Central memory CD4-positive, alpha-beta T cell (primary cell): ENCODE measurements around the gene GLO1.

Experiments used
- DNase-seq: peaks from one replicate; pipeline ENCODE4 v3.0.0; 2022
- total RNA-seq, 3 experiments: gene quantifications; one replicate each; lab custom pipeline; 2026; lab: John Stamatoyannopoulos, UW

The GLO1 gene
- total RNA-seq = 27.6 to 150 (median 82.7) reads per million in 3 experiments

DNA sequence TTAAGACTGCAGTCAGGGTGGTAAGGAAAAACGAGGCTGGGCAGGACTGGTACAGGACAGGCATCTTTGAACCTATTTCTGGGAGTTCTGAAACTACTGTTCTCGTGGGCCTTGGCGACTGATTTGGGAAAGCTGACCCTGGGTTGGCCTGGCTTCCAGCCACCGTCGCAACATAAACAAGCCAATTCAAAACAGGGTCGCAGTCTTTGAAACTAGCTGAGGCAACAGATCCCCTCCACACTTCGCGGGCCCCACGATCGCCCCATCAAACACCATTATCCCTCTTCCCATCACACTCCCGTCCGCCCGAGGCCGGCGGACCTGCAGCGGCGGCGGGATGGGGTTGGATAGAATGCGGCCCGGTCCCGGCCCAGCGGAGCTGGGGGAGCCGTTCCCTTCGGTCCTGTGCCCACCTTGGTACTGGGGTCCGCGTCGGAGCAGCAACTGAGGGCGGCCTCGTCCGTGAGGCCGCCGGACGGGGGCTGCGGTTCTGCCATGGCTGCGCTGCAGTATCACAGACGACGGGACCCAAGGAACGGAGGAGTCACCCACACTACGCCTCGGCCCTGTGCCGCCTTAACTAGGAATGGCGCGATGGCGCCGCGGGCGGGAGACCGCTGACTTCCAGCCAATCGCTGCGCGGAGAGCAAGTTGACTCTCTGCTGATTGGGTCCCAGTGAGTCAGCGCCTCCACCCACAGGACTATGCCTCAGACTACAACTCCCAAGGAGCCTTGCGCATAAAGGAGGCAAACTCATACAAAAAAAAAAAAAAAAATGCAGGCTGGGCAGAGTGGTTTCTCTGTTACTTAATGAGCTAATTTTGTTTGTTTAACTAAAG, at the start of gene GLO1:
GLO1 (minus strand) TSS at position 588 of the 840 bp plus-strand sequence; CDS start at position 497, 91 bp downstream.
- DNase-seq = peak; percentile 94

GRCh38 chr6:38750968-38751615, 48.1 kb upstream of the GLO1 start:
- no peak for DNase-seq

GRCh38 chr6:38749473-38749872, 46.5 kb upstream of the GLO1 start:
- DNase-seq = no peak

GRCh38 chr6:38739532-38739931, 36.6 kb upstream of the GLO1 start:
- no peak for DNase-seq

- no peak for DNase-seq
These were observed 35.3 kb upstream of the GLO1 start for GRCh38 chr6:38738261-38738660.

GRCh38 chr6:38736951-38737350, 34.0 kb upstream of the GLO1 start:
- no peak for DNase-seq

GRCh38 chr6:38730140-38730862, 27.4 kb upstream of the GLO1 start:
- DNase-seq = no peak

GRCh38 chr6:38728203-38728602, 25.3 kb upstream of the GLO1 start:
- DNase-seq = no peak

DNA sequence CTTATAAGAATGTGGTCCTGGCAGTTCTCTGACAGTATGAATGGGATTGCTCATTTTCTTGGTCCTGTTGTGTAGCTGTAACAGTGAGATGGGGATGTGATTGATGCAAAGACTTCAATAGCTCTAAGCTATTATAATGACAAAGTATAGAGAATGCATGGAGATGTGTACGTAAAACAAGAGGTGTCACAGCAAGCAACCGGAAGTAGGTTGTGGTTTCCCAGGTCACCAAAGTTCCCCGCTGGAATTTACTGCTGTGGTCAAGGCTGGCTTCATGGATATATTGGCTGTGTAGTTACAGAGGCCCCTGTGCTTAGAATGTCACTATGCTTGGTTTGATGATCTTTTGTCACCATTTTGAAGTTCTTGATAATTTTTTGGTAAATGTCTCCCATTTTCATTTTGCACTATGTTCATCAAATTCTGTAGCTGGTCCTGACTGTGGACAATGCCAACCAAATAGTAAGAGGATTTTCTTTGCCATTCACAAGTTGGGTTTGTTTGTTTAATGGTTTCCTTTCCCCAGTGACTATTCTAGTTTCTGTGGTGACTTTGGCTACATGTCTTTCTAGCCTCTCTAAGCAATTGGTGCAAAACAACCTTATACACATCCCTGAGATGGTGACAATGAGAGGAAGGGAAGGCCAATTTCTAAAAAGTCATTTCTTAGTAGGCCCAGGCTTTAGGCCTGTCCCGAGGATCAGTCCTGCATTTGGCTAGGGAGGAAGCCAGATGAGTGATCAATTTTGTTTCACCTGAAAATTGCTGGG, 22.7 kb upstream of the GLO1 start:
- DNase-seq = no peak

DNA sequence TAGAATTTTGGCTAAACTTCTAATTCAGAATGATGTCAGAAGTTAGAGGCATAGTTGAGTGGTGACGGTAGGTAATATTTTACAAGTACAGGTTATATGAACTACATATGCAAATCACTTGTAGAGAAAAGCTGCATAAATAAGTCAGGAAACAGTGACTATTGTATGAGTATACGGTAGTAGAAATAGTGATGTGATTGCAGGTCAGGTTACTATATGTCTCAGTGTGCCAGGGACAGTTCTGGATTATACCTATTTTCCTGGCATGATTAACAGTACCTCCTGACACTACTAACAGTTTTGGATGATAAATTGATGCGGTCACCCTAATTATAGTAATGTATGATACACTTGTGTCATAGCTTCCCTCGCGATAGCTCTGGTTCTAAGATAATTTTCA, 21.4 kb upstream of the GLO1 start:
- no peak for DNase-seq

GRCh38 chr6:38723783-38724182, 20.8 kb upstream of the GLO1 start:
- DNase-seq = no peak

- no peak for DNase-seq
These were observed 19.9 kb upstream of the GLO1 start for GRCh38 chr6:38722727-38723334.

DNA sequence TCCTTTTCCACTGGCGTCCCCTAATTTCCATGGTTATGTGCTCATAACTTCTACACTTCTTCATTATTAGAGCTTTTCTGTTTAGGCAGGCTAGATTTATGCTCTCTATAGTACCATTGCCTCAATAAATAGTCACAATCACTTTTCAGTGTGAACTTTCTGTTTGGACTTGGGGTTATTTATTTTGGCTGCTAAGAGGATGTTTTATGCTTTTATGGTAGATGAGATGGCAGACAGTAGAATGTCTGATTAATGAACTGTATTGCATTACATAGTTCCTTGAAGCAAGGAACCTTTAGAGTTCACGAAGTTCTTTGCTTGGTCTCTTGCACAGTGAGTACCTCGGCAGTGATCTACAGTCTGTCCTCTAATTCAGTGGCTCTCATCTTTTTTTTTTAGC, 19.1 kb upstream of the GLO1 start:
- DNase-seq = no peak

DNA sequence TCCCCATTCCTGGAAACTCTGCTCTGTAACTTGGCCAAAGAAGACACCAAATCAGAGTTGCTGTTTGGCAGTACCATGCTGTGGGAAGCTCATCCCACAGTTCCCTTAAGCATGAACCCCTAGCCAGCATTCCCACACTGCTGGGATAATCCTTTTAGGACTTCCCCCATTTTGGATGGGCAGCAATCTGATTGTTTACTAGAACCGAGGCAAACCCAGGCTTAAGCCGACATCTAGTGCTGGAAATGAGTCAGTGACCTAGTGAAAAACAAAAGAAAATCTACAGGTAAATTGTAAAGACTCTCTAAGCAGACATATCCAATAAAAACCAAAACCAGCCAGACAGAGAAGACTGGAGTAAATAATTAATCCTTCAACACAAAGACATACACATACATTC, 17.4 kb upstream of the GLO1 start:
- no peak for DNase-seq

DNA sequence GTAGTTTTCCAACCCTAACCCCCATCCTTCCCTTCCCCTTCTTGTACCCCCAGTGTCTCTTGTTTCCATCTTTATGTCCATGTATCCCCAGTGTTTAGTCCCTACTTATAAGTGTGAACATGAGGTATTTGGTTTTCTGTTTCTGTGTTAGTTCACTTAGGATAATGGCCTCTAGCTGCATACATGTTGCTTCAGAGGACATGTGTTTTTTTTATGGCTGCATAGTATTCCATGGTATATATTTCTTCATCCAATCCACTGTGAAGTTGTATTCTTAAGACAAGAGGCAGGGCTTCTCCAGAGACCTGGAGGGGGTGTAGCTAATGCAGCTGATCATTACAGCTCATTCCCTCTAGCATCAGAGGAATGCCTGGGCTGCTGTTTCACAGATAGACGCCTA, 16.4 kb upstream of the GLO1 start:
- DNase-seq = no peak

DNA sequence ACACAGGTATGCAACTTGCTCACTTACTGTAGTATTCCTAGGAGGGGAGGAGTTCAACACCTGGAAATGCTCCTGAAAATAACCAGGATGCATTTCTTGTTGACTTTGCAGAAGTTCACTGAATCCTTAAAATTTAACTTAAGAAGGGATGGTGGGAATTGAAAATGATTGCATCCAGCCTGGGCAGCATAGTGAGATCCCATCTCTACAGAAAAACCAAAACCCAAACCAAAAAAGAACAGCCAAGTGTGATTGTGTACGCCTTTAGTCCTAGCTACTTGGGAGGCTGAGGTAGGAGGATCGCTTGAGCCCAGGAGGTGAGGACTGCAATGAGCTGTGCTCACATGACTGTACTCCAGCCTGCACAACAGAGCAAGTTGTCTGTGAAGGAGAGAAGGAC, 13.9 kb upstream of the GLO1 start:
- no peak for DNase-seq

DNA sequence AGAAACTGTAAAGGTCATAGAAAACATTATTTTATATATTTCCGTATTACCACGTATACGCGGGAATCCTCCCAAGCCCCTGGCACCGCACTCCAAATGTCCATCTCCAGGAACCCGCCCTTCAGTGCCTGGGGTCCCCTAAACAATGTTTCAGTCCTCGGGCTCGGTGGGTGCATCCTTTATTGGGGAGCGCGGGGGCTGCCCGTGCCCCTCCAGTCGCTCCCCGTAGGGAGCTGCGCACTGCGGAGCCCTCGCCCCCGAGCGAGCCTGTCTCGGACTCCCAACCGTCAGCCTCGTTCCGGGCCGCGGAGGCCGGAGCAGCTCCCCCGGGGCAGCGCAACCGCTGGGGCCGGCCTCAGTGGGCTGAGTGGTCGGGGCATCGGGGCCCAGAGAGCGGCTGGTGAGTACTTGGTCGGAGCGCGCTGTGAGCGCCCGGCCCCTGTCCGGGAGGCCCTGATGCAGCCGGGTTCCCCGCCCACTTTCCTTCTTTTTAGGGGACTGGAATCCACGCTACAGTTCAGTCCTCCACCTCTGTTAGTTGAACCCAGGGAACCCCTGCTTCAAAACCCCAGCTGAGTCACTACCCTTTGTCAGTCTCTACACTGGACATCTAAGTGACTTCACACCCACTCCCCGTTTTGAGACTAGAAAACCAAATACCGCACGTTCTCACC, 12.2 kb upstream of the GLO1 start, which contains the start of gene DNAH8:
DNAH8 (plus strand) TSS at position 296 of the 674 bp plus-strand sequence. CDS start 7,499 bp downstream, outside the sequence.
- DNase-seq = no peak

DNA sequence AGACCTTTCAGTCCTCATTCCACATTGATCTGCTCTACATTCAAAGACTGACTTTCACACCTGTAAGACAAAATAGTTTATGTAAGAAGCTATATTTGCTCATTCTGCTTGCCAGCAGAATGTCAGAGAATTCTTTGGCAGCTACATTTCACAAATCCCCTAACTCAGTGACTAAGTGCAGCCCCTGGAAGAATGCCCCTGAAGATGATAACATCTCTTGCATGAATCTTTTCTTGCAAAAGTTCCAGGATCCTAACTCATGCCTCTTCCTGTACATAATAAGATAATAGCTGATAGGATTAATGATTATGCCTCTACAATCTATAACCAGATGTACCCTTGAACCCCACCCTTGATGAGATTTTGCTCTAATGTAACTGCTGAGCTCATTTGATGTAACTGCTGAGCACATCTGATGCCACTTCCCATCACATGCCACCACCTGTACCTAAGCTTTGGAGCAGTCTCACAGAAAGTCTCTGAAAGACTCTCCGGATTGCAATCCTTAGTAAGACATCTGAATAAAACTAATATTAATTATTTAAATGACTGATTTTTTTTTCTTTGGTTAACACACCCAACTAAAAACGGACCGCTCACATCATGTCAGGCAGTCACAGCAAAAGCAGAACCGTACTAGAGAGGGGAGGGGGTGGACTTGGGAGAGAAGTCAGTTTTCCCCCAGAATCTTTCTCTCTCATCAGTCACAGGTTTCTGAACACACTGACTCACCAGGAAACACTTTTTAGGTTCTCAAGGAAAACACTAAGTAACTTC, 11.5 kb upstream of the GLO1 start:
- no peak for DNase-seq

DNA sequence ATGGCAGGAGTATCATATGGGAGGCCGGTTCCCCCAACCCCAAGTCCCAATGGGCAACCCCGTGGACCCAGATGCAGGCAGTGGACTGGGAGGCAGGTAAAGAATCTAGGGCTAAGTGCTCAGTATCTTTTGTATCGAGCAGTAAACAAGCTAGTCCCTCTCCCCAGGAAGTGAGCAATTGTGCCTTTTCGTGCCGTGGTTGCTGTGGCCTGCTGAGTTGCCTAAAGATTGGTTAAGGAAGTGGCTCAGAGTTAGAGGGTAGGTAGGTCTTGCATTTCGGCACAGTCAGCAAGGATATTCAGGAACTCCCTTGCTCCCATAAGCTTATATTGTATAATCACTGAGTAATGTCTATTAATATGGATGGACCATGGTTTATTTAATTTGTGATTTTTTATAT, 10.9 kb upstream of the GLO1 start:
- peak; percentile 43 for DNase-seq

GRCh38 chr6:38708496-38708895, 5.6 kb upstream of the GLO1 start:
- no peak for DNase-seq

GRCh38 chr6:38705924-38706323, 3.0 kb upstream of the GLO1 start:
- DNase-seq = no peak
